GM18508 (cell line): ENCODE results near the gene ZNF23.
A peak's percentile ranks its signal among the peaks of the same experiment; 100 is the strongest.
"Not testable (repeated sequence)": the region's sequence is repeated elsewhere in the genome, so short reads cannot be mapped to it uniquely, and the experiment has no call there.

Experiments
- ATAC-seq: cut with Tn5 transposase; IDR thresholded peaks from one replicate; pipeline ENCODE4 v1.9.1; 2021; ENCODE audit warnings: moderate number of reproducible peaks; ENCODE audit not compliant: insufficient read depth, unreplicated experiment

ZNF23 gene

GRCh38 chr16:71461686-71462648 is at the start of gene ZNF23:
Gene ZNF23 (minus strand): TSS chr16:71462247. CDS start chr16:71456796, 5,451 bp downstream.
- peak; percentile 86 for ATAC-seq

- no peak for ATAC-seq
Observed at GRCh38 chr16:71507061-71507460, 45.0 kb upstream of the ZNF23 start.

- no peak for ATAC-seq
Observed at GRCh38 chr16:71504901-71505300, 42.9 kb upstream of the ZNF23 start.

GRCh38 chr16:71504051-71504450 is 42.0 kb upstream of the ZNF23 start:
- not testable (repeated sequence) for ATAC-seq

- ATAC-seq, result no peak
Observed at GRCh38 chr16:71501547-71501946, 39.5 kb upstream of the ZNF23 start.

GRCh38 chr16:71500964-71501363 is 38.9 kb upstream of the ZNF23 start:
- ATAC-seq, result no peak

GRCh38 chr16:71499775-71500364 is 37.8 kb upstream of the ZNF23 start:
- no peak for ATAC-seq

GRCh38 chr16:71498031-71498430 is 36.0 kb upstream of the ZNF23 start:
- ATAC-seq, result no peak

GRCh38 chr16:71493213-71493612 is 31.2 kb upstream of the ZNF23 start:
- ATAC-seq, result no peak

- no peak for ATAC-seq
Observed at GRCh38 chr16:71492786-71493185, 30.7 kb upstream of the ZNF23 start.

- ATAC-seq, result no peak
Observed at GRCh38 chr16:71491054-71491453, 29.0 kb upstream of the ZNF23 start.

GRCh38 chr16:71490361-71490760 is 28.3 kb upstream of the ZNF23 start:
- ATAC-seq, result no peak

GRCh38 chr16:71489122-71489521 is 27.1 kb upstream of the ZNF23 start, which contains the start of gene ZNF19:
Gene ZNF19 (minus strand): TSS chr16:71489324. CDS start chr16:71482114, 7,210 bp downstream.
- ATAC-seq, result no peak

GRCh38 chr16:71484006-71484893 is 22.2 kb upstream of the ZNF23 start:
- ATAC-seq, result peak; percentile 85

- no peak for ATAC-seq
Observed at GRCh38 chr16:71482569-71482968, 20.5 kb upstream of the ZNF23 start.

- no peak for ATAC-seq
Observed at GRCh38 chr16:71480956-71481355, 18.9 kb upstream of the ZNF23 start.

- no peak for ATAC-seq
Observed at GRCh38 chr16:71479420-71479819, 17.4 kb upstream of the ZNF23 start.

GRCh38 chr16:71476457-71477124 is 14.5 kb upstream of the ZNF23 start:
- ATAC-seq, result no peak

- ATAC-seq, result no peak
Observed at GRCh38 chr16:71474864-71475263, 12.8 kb upstream of the ZNF23 start.

- ATAC-seq, result no peak
Observed at GRCh38 chr16:71473891-71474290, 11.8 kb upstream of the ZNF23 start.
